Thyroid gland (tissue), 4 donors: ENCODE results near the gene SLX9. TPM values are rescaled to one million over a fixed set of nuclear protein-coding genes. Genes with fewer than 3 reads are reported as not detected.

Experiments
- DNase-seq, 2 donors: peaks; one replicate each; pipeline ENCODE4 v3.0.0-alpha.2; 2019
- H3K27ac ChIP-seq, 3 donors: fragments of 200-600 bp; sonication (generic); 1 replicate in 2 of 3; 2 replicates in 1 of 3; pipeline ENCODE4 v1.5.1; 2016 to 2019; ENCODE audit warnings: mild to moderate bottlenecking in 1 of 3, moderate library complexity in 1 of 3
- H3K27me3 ChIP-seq: fragments of 200-600 bp; sonication (generic); one replicate; pipeline ENCODE4 v1.5.1; 2019
- H3K36me3 ChIP-seq, 2 donors: fragments of 200-600 bp; sonication (generic); one replicate each; pipeline ENCODE4 v1.5.1; 2016 to 2019
- H3K4me1 ChIP-seq, 2 donors: fragments of 200-600 bp; sonication (generic); one replicate each; pipeline ENCODE4 v1.5.1; 2017 to 2019
- H3K4me3 ChIP-seq, 3 donors: fragments of 200-600 bp; sonication (generic); replicated peaks in 1 of 3; 1 replicate in 2 of 3; 2 replicates in 1 of 3; pipeline ENCODE4 v1.5.1; 2016; ENCODE audit warnings: mild to moderate bottlenecking in 1 of 3
- H3K9me3 ChIP-seq: fragments of 200-600 bp; sonication (generic); one replicate; pipeline ENCODE4 v1.5.1; 2017
- POLR2A ChIP-seq, 2 donors: fragments of 450-650 bp; IDR thresholded peaks; one replicate each; pipeline ENCODE4 v1.6.1; 2017; ENCODE audit warnings: antibody characterized with exemption in 2 of 2, mild to moderate bottlenecking in 2 of 2, moderate library complexity in 1 of 2
- WGBS, 2 donors: methylation state at CpG; one replicate each; pipeline ENCODE4 v1.1.5; 2017; 5-methylcytosine and 5-hydroxymethylcytosine counted together
- intact Hi-C: fragments of 100-400 bp; cut with DNase I; formaldehyde crosslinking; loops from one replicate; pipeline ENCODE4 v1.15.1; 2023
- total RNA-seq, 4 donors: library from RNA; depleted of rRNA; stranded (reverse); fragments of >200 nt; gene quantifications; one replicate each; pipeline ENCODE4 v1.2.3, GENCODE V29; 2016
- TF ChIP-seq, protein P1 (sequence below), 6 experiments: fragments of 200-600 bp in 3 of 6; fragments of 450-650 bp in 3 of 6; sonication (generic) in 3 of 6; IDR thresholded peaks; one replicate each; pipeline ENCODE4 v1.5.1; 2016 to 2019; ENCODE audit warnings: antibody characterized with exemption in 6 of 6, mild to moderate bottlenecking in 2 of 6, inconsistent platforms in 1 of 6, moderate library complexity in 1 of 6

The SLX9 gene
- total RNA-seq, 4 donors from 2014 or later, result 4.8 to 19.1 (median 11.2) TPM

GRCh38 chr21:44958471-44959191, 18.8 kb downstream of the SLX9 start:
- H3K27me3 ChIP-seq, result no peaks in the 10 kb centered on the region
- peak; percentile 28 to 34 for DNase-seq
- H3K9me3 ChIP-seq, result no peaks in the 10 kb centered on the region
- no peak overlapping the region for H3K4me3 ChIP-seq
- H3K36me3 ChIP-seq, result peaks cover 0 to 4% of the 10 kb centered on the region in 2 donors
- peaks cover 4 to 34% of the 10 kb centered on the region in 2 donors for H3K4me1 ChIP-seq
- no peak overlapping the region for H3K27ac ChIP-seq
- intact Hi-C loops, result loop anchor here (10.0 kb wide), 1 partner anchor 116 kb away; the partner anchor contains the start of gene ADARB1
- WGBS, 2 donors, result 58% methylated on average over 9 to 15 of the region's 28 CpGs
- TF ChIP-seq, protein P1, sequence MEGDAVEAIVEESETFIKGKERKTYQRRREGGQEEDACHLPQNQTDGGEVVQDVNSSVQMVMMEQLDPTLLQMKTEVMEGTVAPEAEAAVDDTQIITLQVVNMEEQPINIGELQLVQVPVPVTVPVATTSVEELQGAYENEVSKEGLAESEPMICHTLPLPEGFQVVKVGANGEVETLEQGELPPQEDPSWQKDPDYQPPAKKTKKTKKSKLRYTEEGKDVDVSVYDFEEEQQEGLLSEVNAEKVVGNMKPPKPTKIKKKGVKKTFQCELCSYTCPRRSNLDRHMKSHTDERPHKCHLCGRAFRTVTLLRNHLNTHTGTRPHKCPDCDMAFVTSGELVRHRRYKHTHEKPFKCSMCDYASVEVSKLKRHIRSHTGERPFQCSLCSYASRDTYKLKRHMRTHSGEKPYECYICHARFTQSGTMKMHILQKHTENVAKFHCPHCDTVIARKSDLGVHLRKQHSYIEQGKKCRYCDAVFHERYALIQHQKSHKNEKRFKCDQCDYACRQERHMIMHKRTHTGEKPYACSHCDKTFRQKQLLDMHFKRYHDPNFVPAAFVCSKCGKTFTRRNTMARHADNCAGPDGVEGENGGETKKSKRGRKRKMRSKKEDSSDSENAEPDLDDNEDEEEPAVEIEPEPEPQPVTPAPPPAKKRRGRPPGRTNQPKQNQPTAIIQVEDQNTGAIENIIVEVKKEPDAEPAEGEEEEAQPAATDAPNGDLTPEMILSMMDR (IDR thresholded peaks at IDR 0.05), result no peak
- no peak for TF ChIP-seq POLR2A (IDR thresholded peaks at IDR 0.05)

DNA sequence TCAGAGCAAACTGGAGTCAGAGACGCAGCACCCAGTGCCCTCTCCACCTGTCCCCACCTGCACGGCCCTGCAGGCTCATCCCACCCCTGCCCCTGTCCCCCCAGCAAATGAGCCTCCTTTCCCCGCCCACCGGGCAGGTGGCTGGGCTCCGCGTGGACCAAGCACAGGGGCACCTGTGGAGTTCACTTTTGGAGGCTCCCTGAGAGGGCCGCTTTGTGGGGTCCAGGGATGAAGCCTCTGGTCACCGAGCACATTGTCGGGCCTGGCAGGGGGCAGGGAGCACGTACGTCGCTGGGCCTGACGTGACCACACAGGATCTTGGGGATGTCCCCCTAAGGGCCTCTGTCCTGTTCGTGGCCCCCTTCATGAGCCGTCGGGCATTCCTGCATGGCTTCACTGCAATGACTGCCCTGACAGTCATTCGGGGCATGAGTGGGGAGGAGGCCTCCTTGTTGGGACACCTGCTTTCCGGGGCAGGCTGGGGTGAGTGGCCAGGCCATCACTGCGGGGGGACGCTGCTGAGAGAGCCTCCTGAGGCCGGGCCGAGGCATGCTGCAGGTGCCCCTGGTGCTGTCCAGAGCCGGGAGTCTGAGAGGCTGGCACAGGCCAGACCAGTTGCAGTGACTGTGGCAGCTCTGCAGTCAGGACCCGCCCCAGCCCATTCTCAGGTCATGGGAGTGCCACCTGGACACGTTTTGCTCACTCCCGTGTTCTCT, 19.7 kb downstream of the SLX9 start:
- H3K4me3 ChIP-seq, result no peak overlapping the region
- H3K4me1 ChIP-seq, result peaks cover 4 to 34% of the 10 kb centered on the region in 2 donors
- H3K27me3 ChIP-seq, result no peaks in the 10 kb centered on the region
- H3K27ac ChIP-seq, result no peak overlapping the region
- no peaks in the 10 kb centered on the region for H3K9me3 ChIP-seq
- no peak for TF ChIP-seq POLR2A (IDR thresholded peaks at IDR 0.05)
- TF ChIP-seq, protein P1 (IDR thresholded peaks at IDR 0.05), result no peak
- no peak for DNase-seq
- H3K36me3 ChIP-seq, result peaks cover 0 to 4% of the 10 kb centered on the region in 2 donors
- intact Hi-C loops, result loop anchor here (10.0 kb wide), 1 partner anchor 115 kb away; the partner anchor contains the start of gene ADARB1
- 91 to 94% methylated on average over 9 to 23 of the region's 26 CpGs for WGBS, 2 donors

- intact Hi-C loops, result no loop called here
- H3K9me3 ChIP-seq, result no peaks in the 10 kb centered on the region
- no peak overlapping the region for H3K4me3 ChIP-seq
- DNase-seq, result no peak
- peaks cover 0 to 4% of the 10 kb centered on the region in 2 donors for H3K36me3 ChIP-seq
- no peak for TF ChIP-seq POLR2A (IDR thresholded peaks at IDR 0.05)
- TF ChIP-seq, protein P1 (IDR thresholded peaks at IDR 0.05), result no peak
- no peak overlapping the region for H3K27ac ChIP-seq
- peaks cover 4 to 35% of the 10 kb centered on the region in 2 donors for H3K4me1 ChIP-seq
- no peaks in the 10 kb centered on the region for H3K27me3 ChIP-seq
- WGBS, 2 donors, result 93 to 97% methylated on average over 22 to 23 of the region's 23 CpGs
Measured at GRCh38 chr21:44960141-44961092, 20.6 kb downstream of the SLX9 start.

DNA sequence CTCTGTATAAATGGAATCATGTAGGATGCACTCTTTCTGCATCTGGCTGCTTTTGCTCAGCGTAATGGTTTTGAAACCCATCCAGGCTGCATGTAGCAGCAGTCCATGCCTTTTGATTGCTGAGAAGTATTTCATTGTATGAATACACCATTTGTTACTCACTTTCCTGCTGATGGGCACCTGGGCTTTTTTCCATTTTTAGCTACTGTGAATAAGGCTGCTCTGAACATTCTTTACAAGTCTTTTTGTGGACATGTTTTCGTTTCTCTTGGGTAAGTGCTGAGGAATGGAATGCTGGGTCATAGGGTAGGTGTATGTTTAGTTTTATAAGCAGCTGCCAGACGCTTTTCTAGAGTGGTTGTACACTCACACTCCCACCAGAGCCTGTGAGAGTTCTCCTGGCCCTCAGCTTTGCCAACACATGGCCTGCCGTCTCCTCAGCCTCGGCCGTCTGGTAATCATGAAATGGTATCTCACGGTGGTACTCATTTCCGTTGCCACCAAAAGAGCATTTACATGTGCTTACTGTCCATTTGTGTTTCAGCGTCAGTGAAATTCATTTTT, 22.7 kb downstream of the SLX9 start:
- TF ChIP-seq, protein P1 (IDR thresholded peaks at IDR 0.05), result no peak
- no peak for TF ChIP-seq POLR2A (IDR thresholded peaks at IDR 0.05)
- H3K9me3 ChIP-seq, result no peaks in the 10 kb centered on the region
- H3K27ac ChIP-seq, result peak overlapping the region; percentile 42 to 69 (median 58)
- intact Hi-C loops, result no loop called here
- WGBS, 2 donors, result 50 to 65% methylated on average over 9 of the region's 9 CpGs
- peaks cover 0 to 4% of the 10 kb centered on the region in 2 donors for H3K36me3 ChIP-seq
- H3K4me3 ChIP-seq, result no peak overlapping the region
- peaks cover 9 to 56% of the 10 kb centered on the region in 2 donors for H3K4me1 ChIP-seq
- H3K27me3 ChIP-seq, result no peaks in the 10 kb centered on the region
- DNase-seq, result peak; percentile 55 to 63
